ENCODE measurements around the gene CIB4.

CIB4 gene

GRCh38 chr2:26636935-26637334 lies 4.2 kb downstream of the CIB4 start:
- H3K4me3 ChIP-seq (replicated peaks in 1 of 2; ENCODE audit: low read depth in 2 of 2, low read length in 2 of 2), result no peak overlapping the region
- DNase-seq (ENCODE audit: low read depth in 2 of 2), result no peak
- TF ChIP-seq CTCF (IDR thresholded peaks at IDR 0.05; ENCODE audit: low read depth, low read length), result no peak

- no peak for DNase-seq (ENCODE audit: low read depth in 2 of 2)
- TF ChIP-seq CTCF (IDR thresholded peaks at IDR 0.05; ENCODE audit: low read depth, low read length), result no peak
- no peak overlapping the region for H3K4me3 ChIP-seq (replicated peaks in 1 of 2; ENCODE audit: low read depth in 2 of 2, low read length in 2 of 2)
Observed at GRCh38 chr2:26635401-26635800, 5.8 kb downstream of the CIB4 start.

GRCh38 chr2:26634636-26635230 lies 6.4 kb downstream of the CIB4 start:
- no peak overlapping the region for H3K4me3 ChIP-seq (replicated peaks in 1 of 2; ENCODE audit: low read depth in 2 of 2, low read length in 2 of 2)
- no peak for DNase-seq (ENCODE audit: low read depth in 2 of 2)
- TF ChIP-seq CTCF (IDR thresholded peaks at IDR 0.05; ENCODE audit: low read depth, low read length), result no peak

- H3K4me3 ChIP-seq (replicated peaks in 1 of 2; ENCODE audit: low read depth in 2 of 2, low read length in 2 of 2), result no peak overlapping the region
- TF ChIP-seq CTCF (IDR thresholded peaks at IDR 0.05; ENCODE audit: low read depth, low read length), result no peak
- no peak for DNase-seq (ENCODE audit: low read depth in 2 of 2)
Observed at GRCh38 chr2:26633993-26634595, 7.1 kb downstream of the CIB4 start.

- DNase-seq (ENCODE audit: low read depth in 2 of 2), result no peak
- no peak overlapping the region for H3K4me3 ChIP-seq (replicated peaks in 1 of 2; ENCODE audit: low read depth in 2 of 2, low read length in 2 of 2)
- no peak for TF ChIP-seq CTCF (IDR thresholded peaks at IDR 0.05; ENCODE audit: low read depth, low read length)
Observed at GRCh38 chr2:26633351-26633945, 7.7 kb downstream of the CIB4 start.

GRCh38 chr2:26632624-26633185 lies 8.5 kb downstream of the CIB4 start:
- H3K4me3 ChIP-seq (replicated peaks in 1 of 2; ENCODE audit: low read depth in 2 of 2, low read length in 2 of 2), result no peak overlapping the region
- TF ChIP-seq CTCF (IDR thresholded peaks at IDR 0.05; ENCODE audit: low read depth, low read length), result no peak
- no peak for DNase-seq (ENCODE audit: low read depth in 2 of 2)
